OCI-LY1 (cell line): ENCODE results near the gene PAX2.

ENCODE experiments used
- H2AFZ ChIP-seq: fragments of 200-600 bp; sonication (generic), shearing (Covaris generic); 2 replicates; pipeline ENCODE4 v1.6.0; 2014; ENCODE audit warnings: antibody characterized with exemption, mild to moderate bottlenecking, low read length
- H3F3A ChIP-seq: fragments of 200-600 bp; sonication (generic), shearing (Covaris generic); 2 replicates; pipeline ENCODE4 v1.6.0; 2014; ENCODE audit warnings: mild to moderate bottlenecking, antibody characterized with exemption, low read length, moderate library complexity; ENCODE audit not compliant: insufficient read depth
- H3K27ac ChIP-seq: fragments of 200-600 bp; sonication (generic); 2 replicates; pipeline ENCODE4 v1.5.1; 2014; ENCODE audit warnings: low read length, mixed run types, mild to moderate bottlenecking, low read depth; ENCODE audit not compliant: poor library complexity, severe bottlenecking
- H3K27me3 ChIP-seq: fragments of 200-600 bp; sonication (generic); 2 replicates; pipeline ENCODE4 v1.6.0; 2014; ENCODE audit warnings: antibody characterized with exemption, mild to moderate bottlenecking, low read length, moderate library complexity; ENCODE audit not compliant: insufficient read depth
- H3K36me3 ChIP-seq: fragments of 200-600 bp; sonication (generic); 2 replicates; pipeline ENCODE4 v1.6.1; 2014; ENCODE audit warnings: mild to moderate bottlenecking, antibody characterized with exemption, low read length, moderate library complexity, mixed read lengths; ENCODE audit not compliant: insufficient read depth
- H3K4me1 ChIP-seq: fragments of 200-600 bp; sonication (generic); 2 replicates; pipeline ENCODE4 v1.5.1; 2014; ENCODE audit warnings: mild to moderate bottlenecking, low read length, moderate library complexity; ENCODE audit not compliant: insufficient read depth, severe bottlenecking
- H3K4me2 ChIP-seq: fragments of 200-600 bp; sonication (generic), shearing (Covaris generic); 2 replicates; pipeline ENCODE4 v1.6.1; 2014; ENCODE audit warnings: low read length
- H3K4me3 ChIP-seq: fragments of 200-600 bp; sonication (generic); 2 replicates; pipeline ENCODE4 v1.5.1; 2014; ENCODE audit warnings: low read length, low read depth, mild to moderate bottlenecking, mixed read lengths; ENCODE audit not compliant: poor library complexity, severe bottlenecking
- H3K79me2 ChIP-seq: fragments of 200-600 bp; shearing (Covaris generic); 2 replicates; pipeline ENCODE4 v1.6.1; 2016; ENCODE audit warnings: mixed run types, low read length, mixed read lengths; ENCODE audit not compliant: insufficient read depth
- H3K9ac ChIP-seq: fragments of 200-600 bp; sonication (generic), shearing (Covaris generic); 2 replicates; pipeline ENCODE4 v1.6.1; 2014; ENCODE audit warnings: mild to moderate bottlenecking, low read length, mixed read lengths
- H3K9me2 ChIP-seq: fragments of 200-600 bp; sonication (generic), shearing (Covaris generic); 2 replicates; pipeline ENCODE4 v1.6.1; 2014; ENCODE audit warnings: low read depth, mild to moderate bottlenecking, low read length, mixed read lengths
- H3K9me3 ChIP-seq: fragments of 200-600 bp; shearing (Covaris generic); 2 replicates; pipeline ENCODE4 v1.6.1; 2014; ENCODE audit warnings: low read length, mixed read lengths
- H4K20me1 ChIP-seq: fragments of 200-600 bp; sonication (generic), shearing (Covaris generic); 2 replicates; pipeline ENCODE4 v1.6.0; 2016; ENCODE audit warnings: mild to moderate bottlenecking, low read length; ENCODE audit not compliant: insufficient read depth
- CTCF ChIP-seq: fragments of 200-600 bp; sonication (generic), shearing (Covaris generic); IDR thresholded peaks from 2 replicates; pipeline ENCODE4 v1.5.1; 2017; ENCODE audit warnings: mild to moderate bottlenecking, antibody characterized with exemption, low read length, moderate library complexity, mixed read lengths
- EZH2 ChIP-seq: fragments of 200-600 bp; sonication (generic), shearing (Covaris generic); IDR thresholded peaks from 2 replicates; pipeline ENCODE4 v1.8.0; 2017; ENCODE audit warnings: borderline replicate concordance, mixed run types, mild to moderate bottlenecking, antibody characterized with exemption, low read length, moderate library complexity, mixed read lengths

The PAX2 gene

GRCh38 chr10:100819424-100819823 lies 74.0 kb downstream of the PAX2 start:
- Histone ChIP-seq H3K4me3 (no peak overlapping the region), H3K4me1 (no peaks in the 10 kb centered on the region), H3F3A (no peaks in the 10 kb centered on the region), H3K27me3 (no peaks in the 10 kb centered on the region), H4K20me1 (no peaks in the 10 kb centered on the region), H3K9me3 (no peaks in the 10 kb centered on the region), H3K27ac (no peak overlapping the region), H3K36me3 (no peaks in the 10 kb centered on the region), H2AFZ (no peak overlapping the region), H3K79me2 (no peaks in the 10 kb centered on the region), H3K9ac (no peak overlapping the region), H3K4me2 (no peak overlapping the region), H3K9me2 (no peaks in the 10 kb centered on the region)
- no peak for TF ChIP-seq CTCF
- no peak for TF ChIP-seq EZH2

- Histone ChIP-seq H4K20me1 (no peaks in the 10 kb centered on the region), H3K27me3 (no peaks in the 10 kb centered on the region), H3K4me3 (no peak overlapping the region), H3F3A (no peaks in the 10 kb centered on the region), H3K4me2 (no peak overlapping the region), H3K36me3 (no peaks in the 10 kb centered on the region), H3K27ac (no peak overlapping the region), H3K4me1 (peaks cover 3% of the 10 kb centered on the region), H3K9ac (no peak overlapping the region), H2AFZ (no peak overlapping the region), H3K79me2 (no peaks in the 10 kb centered on the region), H3K9me2 (no peaks in the 10 kb centered on the region), H3K9me3 (no peaks in the 10 kb centered on the region)
- TF ChIP-seq EZH2 (no peak), CTCF (no peak)
Measured at GRCh38 chr10:100823194-100823593, 77.8 kb downstream of the PAX2 start.

- Histone ChIP-seq H3K4me3 (no peak overlapping the region), H3K9me2 (no peaks in the 10 kb centered on the region), H3K4me2 (no peak overlapping the region), H3K4me1 (peaks cover 8% of the 10 kb centered on the region), H3K27me3 (no peaks in the 10 kb centered on the region), H3K36me3 (no peaks in the 10 kb centered on the region), H3K9ac (no peak overlapping the region), H3K27ac (no peak overlapping the region), H3K79me2 (no peaks in the 10 kb centered on the region), H3F3A (no peaks in the 10 kb centered on the region), H3K9me3 (no peaks in the 10 kb centered on the region), H2AFZ (no peak overlapping the region), H4K20me1 (no peaks in the 10 kb centered on the region)
- TF ChIP-seq CTCF (no peak), EZH2 (no peak)
Measured at GRCh38 chr10:100824886-100825285, 79.5 kb downstream of the PAX2 start.
